ENCODE measurements around the gene ETFA.

The ETFA gene

GRCh38 chr15:76197703-76198455 lies 113.4 kb downstream of the ETFA start:
- intact Hi-C loops (cut with DNase I; ENCODE audit: low total_unique reads), result no loop called here
- Histone ChIP-seq H3K36me3 (no peaks in the 10 kb centered on the region), H3K9me3 (no peaks in the 10 kb centered on the region), H3K27me3 (no peaks in the 10 kb centered on the region), H3K4me1 (peaks cover 0 to 50% (median 43%) of the 10 kb centered on the region in 4 donors), H3K4me3 (no peak overlapping the region), H3K27ac (peak overlapping the region; percentile 71 to 75)
- DNase-seq, result peak; percentile 14 to 53
- TF ChIP-seq CTCF (IDR thresholded peaks at IDR 0.05), result no peak

GRCh38 chr15:76196269-76197231 lies 114.7 kb downstream of the ETFA start:
- peaks cover 0 to 50% (median 43%) of the 10 kb centered on the region in 4 donors for H3K4me1 ChIP-seq
- peaks cover 0 to 5% of the 10 kb centered on the region in 2 donors for H3K27me3 ChIP-seq
- TF ChIP-seq CTCF (IDR thresholded peaks at IDR 0.05), result no peak
- intact Hi-C loops (cut with DNase I; ENCODE audit: low total_unique reads), result no loop called here
- DNase-seq, result peak; percentile 38 to 83
- H3K36me3 ChIP-seq, result no peaks in the 10 kb centered on the region
- no peak overlapping the region for H3K4me3 ChIP-seq
- no peaks in the 10 kb centered on the region for H3K9me3 ChIP-seq
- peak overlapping the region; percentile 60 to 62 for H3K27ac ChIP-seq

GRCh38 chr15:76195506-76196268 lies 115.6 kb downstream of the ETFA start:
- peaks cover 0 to 56% (median 48%) of the 10 kb centered on the region in 4 donors for H3K4me1 ChIP-seq
- no peak for TF ChIP-seq CTCF (IDR thresholded peaks at IDR 0.05)
- no peaks in the 10 kb centered on the region for H3K9me3 ChIP-seq
- peak in 1 of 2 donors; percentile 59 for DNase-seq
- intact Hi-C loops (cut with DNase I; ENCODE audit: low total_unique reads), result no loop called here
- H3K27ac ChIP-seq, result peak overlapping the region; percentile 60 to 62
- H3K27me3 ChIP-seq, result peaks cover 0 to 11% of the 10 kb centered on the region in 2 donors
- H3K36me3 ChIP-seq, result no peaks in the 10 kb centered on the region
- H3K4me3 ChIP-seq, result no peak overlapping the region

GRCh38 chr15:76193934-76194333 lies 117.3 kb downstream of the ETFA start:
- no peak for TF ChIP-seq CTCF (IDR thresholded peaks at IDR 0.05)
- H3K36me3 ChIP-seq, result no peaks in the 10 kb centered on the region
- H3K27me3 ChIP-seq, result peaks cover 0 to 28% of the 10 kb centered on the region in 2 donors
- no peak for DNase-seq
- no peaks in the 10 kb centered on the region for H3K9me3 ChIP-seq
- no peak overlapping the region for H3K4me3 ChIP-seq
- no peak overlapping the region for H3K27ac ChIP-seq
- intact Hi-C loops (cut with DNase I; ENCODE audit: low total_unique reads), result loop anchor here (5.0 kb wide), 1 partner anchor 138 kb away; no protein-coding TSS in a partner anchor
- peaks cover 0 to 49% (median 44%) of the 10 kb centered on the region in 4 donors for H3K4me1 ChIP-seq

- H3K27ac ChIP-seq, result no peak overlapping the region
- TF ChIP-seq CTCF (IDR thresholded peaks at IDR 0.05), result no peak
- intact Hi-C loops (cut with DNase I; ENCODE audit: low total_unique reads), result loop anchor here (5.0 kb wide), 1 partner anchor 140 kb away; no protein-coding TSS in a partner anchor
Observed at GRCh38 chr15:76192715-76193114, 118.6 kb downstream of the ETFA start.

More at GRCh38 chr15:76192715-76193114, 118.6 kb downstream of the ETFA start:
- Histone ChIP-seq H3K4me1 (peaks cover 0 to 37% (median 32%) of the 10 kb centered on the region in 4 donors), H3K9me3 (no peaks in the 10 kb centered on the region), H3K36me3 (no peaks in the 10 kb centered on the region), H3K4me3 (no peak overlapping the region), H3K27me3 (peaks cover 0 to 38% of the 10 kb centered on the region in 2 donors)
- DNase-seq, result no peak
